ENCODE measurements around the gene CALHM4. TPM values are rescaled to one million over a fixed set of nuclear protein-coding genes. Genes with fewer than 3 reads are reported as not detected.

The CALHM4 gene
- polyA plus RNA-seq, 1 donor = not detected

GRCh38 chr6:116542426-116542825, 11.1 kb upstream of the CALHM4 start:
- no peak for DNase-seq

- DNase-seq = no peak
These were observed 10.4 kb upstream of the CALHM4 start for GRCh38 chr6:116543149-116543548.

- no peak for DNase-seq
These were observed 7.9 kb upstream of the CALHM4 start, which contains the start of gene TRAPPC3L for GRCh38 chr6:116545651-116546050. TSS of gene TRAPPC3L (minus strand) at chr6:116545684. CDS start at chr6:116545514, 170 bp downstream.

- DNase-seq = no peak
These were observed 6.2 kb upstream of the CALHM4 start for GRCh38 chr6:116547358-116547757.

- DNase-seq = no peak
These were observed 2.8 kb upstream of the CALHM4 start for GRCh38 chr6:116550796-116551195.

- no peak for DNase-seq
These were observed 2.5 kb downstream of the CALHM4 start for GRCh38 chr6:116556065-116556464.

- no peak for DNase-seq
These were observed 3.4 kb downstream of the CALHM4 start for GRCh38 chr6:116556814-116557415.

GRCh38 chr6:116557893-116558292, 4.3 kb downstream of the CALHM4 start:
- DNase-seq = no peak

GRCh38 chr6:116560130-116560529, 6.6 kb downstream of the CALHM4 start:
- DNase-seq = no peak

GRCh38 chr6:116561377-116562018, 7.9 kb downstream of the CALHM4 start:
- DNase-seq = peak; percentile 74

GRCh38 chr6:116562019-116562403, 8.5 kb downstream of the CALHM4 start:
- no peak for DNase-seq

GRCh38 chr6:116562614-116563013, 9.1 kb downstream of the CALHM4 start:
- DNase-seq = no peak

GRCh38 chr6:116563830-116564229, 10.3 kb downstream of the CALHM4 start:
- DNase-seq = no peak

- DNase-seq = no peak
These were observed 10.8 kb downstream of the CALHM4 start for GRCh38 chr6:116564311-116564710.

GRCh38 chr6:116564921-116565872, 11.6 kb downstream of the CALHM4 start:
- no peak for DNase-seq

GRCh38 chr6:116568111-116568510, 14.6 kb downstream of the CALHM4 start:
- no peak for DNase-seq

- DNase-seq = no peak
These were observed 15.5 kb downstream of the CALHM4 start for GRCh38 chr6:116568821-116569755.

- peak; percentile 99 for DNase-seq
These were observed 17.5 kb downstream of the CALHM4 start, which contains the start of gene RWDD1 for GRCh38 chr6:116570856-116571682. TSS of gene RWDD1 (plus strand) at chr6:116571504. CDS start at chr6:116571583, 79 bp downstream.

- no peak for DNase-seq
These were observed 18.1 kb downstream of the CALHM4 start for GRCh38 chr6:116571683-116572000.

- peak; percentile 8 for DNase-seq
These were observed 18.6 kb downstream of the CALHM4 start for GRCh38 chr6:116572162-116572561.

- no peak for DNase-seq
These were observed 21.7 kb downstream of the CALHM4 start for GRCh38 chr6:116575227-116575626.
